ENCODE measurements around the gene PIM3.

PIM3 gene

DNA sequence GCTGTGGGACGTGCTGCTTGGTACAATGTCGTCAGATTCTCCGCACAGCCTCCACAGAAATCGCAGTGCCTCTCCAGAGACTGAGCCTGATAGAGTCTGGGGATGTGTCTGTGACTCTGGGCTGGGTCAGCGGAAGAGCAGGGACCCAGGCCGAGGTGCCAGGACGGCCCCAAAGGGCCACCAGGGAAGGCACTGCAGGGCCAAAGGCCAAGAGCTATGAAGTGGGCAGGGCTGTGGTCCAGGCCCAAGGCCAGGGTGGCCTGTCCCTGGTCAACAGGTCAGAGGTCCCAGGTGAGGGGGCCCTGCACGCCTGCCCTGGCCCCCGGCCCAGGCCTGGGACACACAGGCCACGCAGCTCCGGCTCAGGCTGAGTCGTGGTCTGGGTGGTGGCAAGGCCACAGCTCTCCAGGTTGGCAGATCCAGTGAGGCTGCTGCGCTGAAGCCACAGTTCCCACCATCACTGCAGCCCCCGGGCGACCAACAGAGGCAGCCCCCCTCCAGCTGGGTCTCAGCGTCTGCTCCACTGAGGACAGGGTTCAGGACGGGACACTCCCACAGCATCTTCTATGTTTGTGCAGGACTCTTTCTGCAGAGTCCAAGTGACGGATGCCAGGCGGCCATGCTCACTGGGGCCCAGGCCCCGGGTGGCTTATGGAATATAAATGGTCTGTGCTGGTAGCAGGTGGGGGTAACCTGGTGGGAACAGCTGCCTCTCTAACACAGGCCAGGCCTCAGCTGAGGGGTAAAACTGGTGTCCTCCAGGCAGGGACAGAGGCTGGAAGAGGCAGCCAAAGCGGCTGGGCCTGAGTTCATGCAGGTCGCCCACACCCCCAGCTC lies 4.8 kb upstream of the PIM3 start:
- no peak for DNase-seq (ENCODE audit: low read depth in 2 of 2)

DNA sequence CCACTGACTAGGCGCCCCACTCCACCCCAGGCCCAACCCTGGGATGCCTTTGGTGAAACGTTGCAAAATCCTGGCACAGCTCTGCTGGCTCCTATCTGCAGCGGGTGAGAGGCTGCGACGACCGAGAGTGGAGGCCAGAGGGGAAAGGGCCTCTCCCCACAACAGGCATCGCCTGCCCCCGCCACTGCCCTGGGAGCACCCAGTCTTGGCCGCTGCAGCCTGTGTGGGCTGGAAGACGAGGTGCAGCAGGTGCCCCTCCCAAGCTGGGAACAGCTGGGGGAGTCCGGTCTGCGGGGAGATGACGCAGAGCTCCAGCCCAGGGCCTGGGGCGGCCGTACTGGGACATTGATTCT lies 4.2 kb upstream of the PIM3 start:
- no peak for DNase-seq (ENCODE audit: low read depth in 2 of 2)

GRCh38 chr22:49956914-49957825 lies 3.4 kb upstream of the PIM3 start:
- DNase-seq (ENCODE audit: low read depth in 2 of 2): no peak

DNA sequence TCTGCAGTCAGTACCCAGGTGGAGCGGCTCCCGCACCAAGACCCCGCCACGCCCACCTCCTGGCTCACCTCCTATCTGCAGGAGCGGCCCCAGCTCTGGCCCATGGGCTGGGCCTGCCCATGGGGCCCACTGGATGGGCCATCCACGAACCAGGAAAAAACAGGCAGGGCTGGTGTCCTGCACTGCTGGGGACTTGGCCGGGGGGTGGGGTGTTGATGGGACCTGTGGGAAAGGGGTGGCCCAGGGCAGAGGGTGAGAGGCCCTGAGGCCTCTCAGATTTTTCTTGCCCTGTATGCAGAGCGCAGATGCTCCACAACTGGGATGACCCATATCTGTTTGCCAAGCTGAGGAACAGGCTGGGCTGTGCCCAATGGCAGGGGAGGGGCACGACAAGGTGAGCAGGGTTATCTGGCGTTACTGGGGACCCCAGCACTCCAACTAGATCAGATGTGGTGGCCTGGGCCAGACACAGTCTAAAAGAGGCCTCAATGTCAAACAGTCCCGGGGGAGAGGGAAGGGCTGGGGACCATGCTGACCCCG lies 2.7 kb upstream of the PIM3 start:
- DNase-seq (ENCODE audit: low read depth in 2 of 2): no peak

- no peak for DNase-seq (ENCODE audit: low read depth in 2 of 2)
Measured at GRCh38 chr22:49958366-49958921, 2.1 kb upstream of the PIM3 start.

- no peak for DNase-seq (ENCODE audit: low read depth in 2 of 2)
Measured at GRCh38 chr22:49958931-49959781, 1.4 kb upstream of the PIM3 start.

GRCh38 chr22:49959782-49960158 lies 802 bp upstream of the PIM3 start:
- no peak for DNase-seq (ENCODE audit: low read depth in 2 of 2)

DNA sequence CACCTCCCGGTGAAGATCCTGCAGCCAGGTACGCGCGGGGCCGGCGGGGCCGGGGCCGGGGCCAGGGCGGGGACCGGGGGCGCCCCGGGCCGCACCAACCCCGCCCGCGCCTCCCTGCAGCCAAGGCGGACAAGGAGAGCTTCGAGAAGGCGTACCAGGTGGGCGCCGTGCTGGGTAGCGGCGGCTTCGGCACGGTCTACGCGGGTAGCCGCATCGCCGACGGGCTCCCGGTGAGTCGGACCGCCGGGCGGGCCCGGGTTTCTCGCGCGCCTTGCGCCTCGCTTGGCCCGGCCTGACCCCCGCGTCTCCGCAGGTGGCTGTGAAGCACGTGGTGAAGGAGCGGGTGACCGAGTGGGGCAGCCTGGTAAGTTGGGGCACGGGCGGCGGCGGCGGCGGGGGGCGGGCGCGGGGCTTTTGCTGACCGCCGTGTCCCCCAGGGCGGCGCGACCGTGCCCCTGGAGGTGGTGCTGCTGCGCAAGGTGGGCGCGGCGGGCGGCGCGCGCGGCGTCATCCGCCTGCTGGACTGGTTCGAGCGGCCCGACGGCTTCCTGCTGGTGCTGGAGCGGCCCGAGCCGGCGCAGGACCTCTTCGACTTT lies 531 bp downstream of the PIM3 start:
- no peak for DNase-seq (ENCODE audit: low read depth in 2 of 2)

DNA sequence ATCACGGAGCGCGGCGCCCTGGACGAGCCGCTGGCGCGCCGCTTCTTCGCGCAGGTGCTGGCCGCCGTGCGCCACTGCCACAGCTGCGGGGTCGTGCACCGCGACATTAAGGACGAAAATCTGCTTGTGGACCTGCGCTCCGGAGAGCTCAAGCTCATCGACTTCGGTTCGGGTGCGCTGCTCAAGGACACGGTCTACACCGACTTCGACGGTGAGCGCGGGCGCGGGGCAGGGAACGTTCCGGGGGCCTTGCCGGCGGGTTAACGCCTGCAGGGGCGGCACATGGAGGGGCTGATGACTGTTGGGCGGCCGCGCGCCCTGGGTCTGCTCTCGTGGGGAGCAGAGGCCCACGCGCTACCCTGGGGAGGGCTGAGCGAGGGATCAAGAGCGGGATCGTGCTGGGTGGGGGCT lies 1.0 kb downstream of the PIM3 start:
- DNase-seq (ENCODE audit: low read depth in 2 of 2): no peak

- peak; percentile 80 to 86 for DNase-seq (ENCODE audit: low read depth in 2 of 2)
Measured at GRCh38 chr22:49962012-49962750, 1.6 kb downstream of the PIM3 start.

DNA sequence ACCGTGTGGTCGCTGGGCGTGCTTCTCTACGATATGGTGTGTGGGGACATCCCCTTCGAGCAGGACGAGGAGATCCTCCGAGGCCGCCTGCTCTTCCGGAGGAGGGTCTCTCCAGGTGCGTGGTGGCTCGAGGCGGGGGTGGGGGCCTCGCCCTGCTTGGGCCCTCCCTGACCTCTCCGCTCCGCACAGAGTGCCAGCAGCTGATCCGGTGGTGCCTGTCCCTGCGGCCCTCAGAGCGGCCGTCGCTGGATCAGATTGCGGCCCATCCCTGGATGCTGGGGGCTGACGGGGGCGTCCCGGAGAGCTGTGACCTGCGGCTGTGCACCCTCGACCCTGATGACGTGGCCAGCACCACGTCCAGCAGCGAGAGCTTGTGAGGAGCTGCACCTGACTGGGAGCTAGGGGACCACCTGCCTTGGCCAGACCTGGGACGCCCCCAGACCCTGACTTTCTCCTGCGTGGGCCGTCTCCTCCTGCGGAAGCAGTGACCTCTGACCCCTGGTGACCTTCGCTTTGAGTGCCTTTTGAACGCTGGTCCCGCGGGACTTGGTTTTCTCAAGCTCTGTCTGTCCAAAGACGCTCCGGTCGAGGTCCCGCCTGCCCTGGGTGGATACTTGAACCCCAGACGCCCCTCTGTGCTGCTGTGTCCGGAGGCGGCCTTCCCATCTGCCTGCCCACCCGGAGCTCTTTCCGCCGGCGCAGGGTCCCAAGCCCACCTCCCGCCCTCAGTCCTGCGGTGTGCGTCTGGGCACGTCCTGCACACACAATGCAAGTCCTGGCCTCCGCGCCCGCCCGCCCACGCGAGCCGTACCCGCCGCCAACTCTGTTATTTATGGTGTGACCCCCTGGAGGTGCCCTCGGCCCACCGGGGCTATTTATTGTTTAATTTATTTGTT lies 2.4 kb downstream of the PIM3 start:
- DNase-seq (ENCODE audit: low read depth in 2 of 2): no peak

DNA sequence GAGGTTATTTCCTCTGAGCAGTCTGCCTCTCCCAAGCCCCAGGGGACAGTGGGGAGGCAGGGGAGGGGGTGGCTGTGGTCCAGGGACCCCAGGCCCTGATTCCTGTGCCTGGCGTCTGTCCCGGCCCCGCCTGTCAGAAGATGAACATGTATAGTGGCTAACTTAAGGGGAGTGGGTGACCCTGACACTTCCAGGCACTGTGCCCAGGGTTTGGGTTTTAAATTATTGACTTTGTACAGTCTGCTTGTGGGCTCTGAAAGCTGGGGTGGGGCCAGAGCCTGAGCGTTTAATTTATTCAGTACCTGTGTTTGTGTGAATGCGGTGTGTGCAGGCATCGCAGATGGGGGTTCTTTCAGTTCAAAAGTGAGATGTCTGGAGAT lies 3.1 kb downstream of the PIM3 start:
- no peak for DNase-seq (ENCODE audit: low read depth in 2 of 2)

DNA sequence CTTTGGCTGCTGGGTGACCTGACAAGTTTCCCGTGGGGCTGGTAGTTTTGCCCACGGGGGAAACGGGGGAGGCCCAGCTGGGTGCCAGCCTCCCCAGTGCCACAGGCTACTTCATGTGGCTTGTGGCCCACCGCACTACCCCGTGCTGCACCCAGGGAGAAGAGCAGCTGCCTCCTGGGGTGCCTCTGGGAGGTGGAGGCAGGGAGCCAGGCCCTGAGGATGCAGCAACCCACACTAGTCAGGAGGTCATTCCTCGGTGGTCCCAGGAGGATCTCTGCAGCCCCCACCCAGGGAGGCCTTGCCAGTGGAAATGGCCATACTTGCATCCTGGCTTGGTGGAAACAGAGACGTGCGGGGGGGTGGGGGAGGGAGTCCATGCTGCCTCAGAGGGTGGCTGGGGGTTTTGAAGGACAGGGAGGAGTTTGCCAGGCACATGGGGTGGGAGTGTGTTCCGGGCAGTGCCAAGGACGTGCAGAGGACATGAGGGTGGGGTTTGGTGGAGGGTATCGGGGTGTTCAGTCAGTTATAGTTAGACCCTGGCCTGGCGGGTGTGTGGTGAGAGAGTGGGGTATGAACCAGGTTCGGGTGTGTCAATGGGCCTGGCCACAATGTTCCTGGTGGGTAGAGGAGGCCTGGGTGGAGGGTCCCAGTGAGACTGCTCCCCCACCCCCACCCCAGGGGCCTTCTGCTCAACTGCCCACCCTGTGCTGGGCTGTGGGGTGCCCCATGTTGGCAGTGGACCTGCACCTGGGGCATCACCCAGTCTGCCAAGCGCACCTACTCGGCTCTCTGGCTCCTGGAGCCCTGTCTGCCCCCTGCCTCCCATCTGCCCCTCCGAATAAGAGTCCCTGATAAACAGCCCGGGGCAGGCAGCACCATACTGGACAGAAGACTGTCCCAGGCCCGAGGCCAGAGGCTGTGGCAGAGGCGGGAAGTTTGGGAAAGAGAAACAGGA lies 3.8 kb downstream of the PIM3 start:
- no peak for DNase-seq (ENCODE audit: low read depth in 2 of 2)

- peak in 1 of 2 experiments; percentile 13 for DNase-seq (ENCODE audit: low read depth in 2 of 2)
Measured at GRCh38 chr22:49965091-49966040, 4.8 kb downstream of the PIM3 start.

- peak in 1 of 2 experiments; percentile 17 for DNase-seq (ENCODE audit: low read depth in 2 of 2)
Measured at GRCh38 chr22:49966041-49966773, 5.6 kb downstream of the PIM3 start.

All from stimulated activated CD4-positive, alpha-beta T cell treated with anti-CD3 and anti-CD28 coated beads, Interleukin-12 subunit alpha, Interleukin-12 subunit beta, amount 100 ng/mL, for 24 hours (primary cell).